PC-9 (cell line): Measurements from ENCODE around the gene CPAMD8.

ENCODE experiments used
- CTCF ChIP-seq: fragments of 200-600 bp; sonication (generic); conservative IDR thresholded peaks from 2 replicates; pipeline ENCODE4 v1.6.1; 2017; ENCODE audit warnings: mixed run types, antibody characterized with exemption, mild to moderate bottlenecking, moderate library complexity
- EZH2 ChIP-seq: fragments of 200-600 bp; sonication (generic); IDR thresholded peaks from 2 replicates; pipeline ENCODE4 v1.8.0; 2017; ENCODE audit warnings: antibody characterized with exemption, low read depth

DNA sequence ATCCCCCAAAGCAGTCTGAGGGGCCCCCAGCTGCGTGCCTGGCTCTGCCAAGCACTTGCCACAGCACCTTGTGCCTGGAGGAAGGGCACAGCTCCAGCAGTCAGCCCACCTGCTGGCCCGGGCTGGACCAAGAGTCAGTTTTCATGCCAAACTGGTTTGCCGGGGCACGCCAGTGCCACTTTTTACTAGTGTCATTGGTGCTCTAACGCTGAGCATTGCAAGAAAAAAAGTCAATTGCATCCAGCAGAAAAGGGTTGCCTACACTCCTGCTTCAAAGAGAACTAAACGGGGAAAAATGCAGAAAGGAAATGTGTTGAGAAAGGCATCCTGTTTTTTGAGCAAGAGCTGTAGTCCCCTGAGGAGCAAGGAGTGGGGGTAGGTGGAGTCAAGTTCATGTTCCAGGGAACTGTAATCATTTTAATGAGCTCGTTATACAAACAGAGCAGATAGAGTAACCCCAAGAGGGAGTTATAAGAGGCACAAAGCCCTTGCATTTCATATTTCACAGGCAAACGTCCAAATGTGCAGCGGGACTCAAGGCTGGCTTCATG, 69.4 kb downstream of the CPAMD8 start:
- TF ChIP-seq CTCF, result no peak
- TF ChIP-seq EZH2, result no peak
